CD8-positive, alpha-beta memory T cell (primary cell): ENCODE measurements around the gene MEP1B. TPM values are rescaled to one million over a fixed set of nuclear protein-coding genes. Genes with fewer than 3 reads are reported as not detected.
A peak's percentile ranks its signal among the peaks of the same experiment; 100 is the strongest.

Experiments used
- CTCF ChIA-PET: fragments of 350-600 bp; sonication (Branson Sonifier 250); formaldehyde crosslinking; loops from one replicate; lab custom pipeline; 2021; ENCODE audit warnings: antibody characterized with exemption; lab: Charles Lee
- POLR2A ChIA-PET: fragments of 350-600 bp; sonication (Branson Sonifier 250); formaldehyde crosslinking; loops from one replicate; lab custom pipeline; 2021; ENCODE audit warnings: antibody characterized with exemption; lab: Charles Lee
- DNase-seq, 5 donors: peaks; one replicate each; pipeline versions ENCODE4 v3.0.0 to v3.0.0-alpha.2; 2020 to 2022; ENCODE audit warnings: mixed read lengths in 1 of 5
- H3K27ac ChIP-seq: one replicate; pipeline ENCODE4 v1.7.0; 2013; ENCODE audit warnings: low read depth, mild to moderate bottlenecking, low read length, moderate library complexity
- H3K27me3 ChIP-seq: 2 replicates; pipeline ENCODE4 v1.7.0; 2013; ENCODE audit warnings: low read length, mild to moderate bottlenecking; ENCODE audit not compliant: insufficient read depth, poor library complexity, severe bottlenecking
- H3K36me3 ChIP-seq: 2 replicates; pipeline ENCODE4 v1.7.0; 2013; ENCODE audit warnings: mild to moderate bottlenecking, low read length, moderate library complexity; ENCODE audit not compliant: insufficient read depth
- H3K4me1 ChIP-seq: 2 replicates; pipeline ENCODE4 v1.7.0; 2013; ENCODE audit warnings: mild to moderate bottlenecking, low read length, moderate library complexity; ENCODE audit not compliant: insufficient read depth
- H3K4me3 ChIP-seq: 2 replicates; pipeline ENCODE4 v1.7.0; 2013; ENCODE audit warnings: mild to moderate bottlenecking, low read length
- H3K9me3 ChIP-seq: 2 replicates; pipeline ENCODE4 v1.7.0; 2013; ENCODE audit warnings: mild to moderate bottlenecking, low read length
- H3K27ac Mint-ChIP-seq, 8 donors: one replicate each; pipeline ENCODE4 v1.8.0; 2020 to 2021; ENCODE audit warnings: mixed read lengths in 8 of 8, mild to moderate bottlenecking in 6 of 8, inconsistent platforms in 3 of 8, moderate library complexity in 3 of 8
- H3K27me3 Mint-ChIP-seq, 2 donors: one replicate each; pipeline ENCODE4 v1.8.0; 2020 to 2021; ENCODE audit warnings: mixed read lengths in 2 of 2, mild to moderate bottlenecking in 1 of 2, moderate library complexity in 1 of 2
- H3K36me3 Mint-ChIP-seq, 3 donors: one replicate each; pipeline ENCODE4 v1.8.0; 2020 to 2021; ENCODE audit warnings: mixed read lengths in 3 of 3, inconsistent platforms in 1 of 3, mild to moderate bottlenecking in 1 of 3
- H3K4me1 Mint-ChIP-seq, 3 donors: one replicate each; pipeline ENCODE4 v1.8.0; 2020 to 2021; ENCODE audit warnings: mixed read lengths in 3 of 3, inconsistent platforms in 1 of 3, mild to moderate bottlenecking in 1 of 3
- H3K4me3 Mint-ChIP-seq, 7 donors: one replicate each; pipeline ENCODE4 v1.8.0; 2020 to 2021; ENCODE audit warnings: mixed read lengths in 7 of 7, mild to moderate bottlenecking in 6 of 7, moderate library complexity in 4 of 7, inconsistent platforms in 2 of 7
- H3K9me3 Mint-ChIP-seq, 5 donors: one replicate each; pipeline ENCODE4 v1.8.0; 2020 to 2022; ENCODE audit warnings: mixed read lengths in 5 of 5, mild to moderate bottlenecking in 3 of 5, moderate library complexity in 2 of 5, inconsistent platforms in 1 of 5
- polyA plus RNA-seq: library from polyadenylated mRNA; unstranded; fragments of 300-500 nt; fragmentation: Illumina TruSeq; gene quantifications from one replicate; pipeline ENCODE4 v1.2.3, GENCODE V29; 2021
- total RNA-seq, 2 experiments: library from RNA; stranded (reverse); gene quantifications; one replicate each; pipeline ENCODE4 v1.2.3, GENCODE V29; 2021

Gene MEP1B
- total and polyA plus RNA-seq, 3 experiments from 2014 or later = 0.12 TPM; not detected in 2

DNA sequence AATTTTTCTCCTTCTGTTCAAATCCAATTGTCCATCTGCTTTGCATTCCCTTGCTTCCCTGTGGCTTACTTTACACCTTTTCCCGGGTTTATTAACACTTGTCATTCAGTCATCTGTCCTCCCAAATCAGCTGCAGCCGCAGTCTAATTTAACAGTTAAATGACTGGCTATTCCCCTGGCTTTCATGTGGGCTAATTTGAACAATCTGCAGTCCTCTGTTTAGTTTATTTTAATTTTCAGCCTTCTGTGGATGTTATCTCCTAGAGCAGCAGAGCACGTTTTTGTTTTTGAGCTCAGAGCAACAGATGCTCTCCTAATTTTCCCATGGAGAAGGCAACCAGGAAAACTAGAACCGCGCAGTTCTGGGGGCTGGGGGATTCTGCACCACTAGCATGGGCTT lies 55.0 kb downstream of the MEP1B start:
- ChIA-PET CTCF (no interaction called here), POLR2A (no interaction called here)
- Histone ChIP-seq H3K9me3 (no peaks in the 10 kb centered on the region), H3K4me3 (no peak overlapping the region), H3K36me3 (no peaks in the 10 kb centered on the region), H3K27me3 (no peaks in the 10 kb centered on the region), H3K27ac (no peak overlapping the region), H3K4me1 (no peaks in the 10 kb centered on the region)
- H3K27ac Mint-ChIP-seq = no peak overlapping the region
- no peak for DNase-seq
- H3K4me1 Mint-ChIP-seq = no peaks in the 10 kb centered on the region
- no peak overlapping the region for H3K4me3 Mint-ChIP-seq
- no peaks in the 10 kb centered on the region for H3K9me3 Mint-ChIP-seq
- no peaks in the 10 kb centered on the region for H3K36me3 Mint-ChIP-seq
- H3K27me3 Mint-ChIP-seq = peaks cover 9 to 21% of the 10 kb centered on the region in 2 donors

DNA sequence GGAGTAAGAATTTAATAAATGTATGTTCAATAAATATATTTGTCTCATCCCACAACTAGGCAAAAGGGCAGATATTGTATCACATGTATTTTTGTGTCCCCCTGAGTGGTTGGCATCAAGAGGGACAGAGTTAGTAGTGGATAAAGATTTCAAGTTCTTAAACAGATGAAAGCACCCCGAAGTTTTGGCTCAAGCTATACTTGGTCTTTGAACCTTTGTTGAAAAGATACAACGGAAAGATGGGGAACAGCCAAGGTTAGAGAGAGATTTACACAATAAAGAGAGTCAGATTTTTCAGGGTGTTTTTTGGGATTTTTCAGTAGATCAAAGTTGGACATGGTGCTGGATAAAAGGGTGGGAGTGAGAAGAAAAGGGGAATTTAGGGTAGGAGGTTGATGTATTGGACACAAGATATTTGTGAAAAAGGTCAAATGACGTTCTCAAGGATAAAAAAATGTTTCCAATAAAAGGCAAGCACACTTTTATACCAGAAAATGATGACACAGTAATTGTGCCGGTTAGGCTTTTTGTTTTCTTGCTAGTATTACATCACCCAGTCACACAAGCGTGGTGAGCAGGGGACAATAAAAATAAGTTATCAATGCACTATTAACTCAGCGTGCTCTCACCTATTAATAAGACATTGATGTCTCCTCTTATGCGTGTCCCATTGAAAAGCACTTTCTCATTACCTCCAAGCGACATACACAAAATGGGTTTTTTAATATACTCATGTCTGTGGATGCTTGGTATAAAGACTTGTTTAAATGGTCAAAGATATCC lies 59.5 kb downstream of the MEP1B start:
- no peaks in the 10 kb centered on the region for H3K9me3 ChIP-seq
- Mint-ChIP-seq H3K27ac (no peak overlapping the region), H3K36me3 (no peaks in the 10 kb centered on the region), H3K27me3 (peaks cover 12 to 34% of the 10 kb centered on the region in 2 donors), H3K4me1 (no peaks in the 10 kb centered on the region), H3K4me3 (no peak overlapping the region), H3K9me3 (peaks cover 0 to 2% (median 0%) of the 10 kb centered on the region in 5 donors)
- no peaks in the 10 kb centered on the region for H3K36me3 ChIP-seq
- DNase-seq = no peak
- H3K27me3 ChIP-seq = no peaks in the 10 kb centered on the region
- no peaks in the 10 kb centered on the region for H3K4me1 ChIP-seq
- no peak overlapping the region for H3K27ac ChIP-seq
- POLR2A ChIA-PET = no interaction called here
- CTCF ChIA-PET = no interaction called here
- no peak overlapping the region for H3K4me3 ChIP-seq

DNA sequence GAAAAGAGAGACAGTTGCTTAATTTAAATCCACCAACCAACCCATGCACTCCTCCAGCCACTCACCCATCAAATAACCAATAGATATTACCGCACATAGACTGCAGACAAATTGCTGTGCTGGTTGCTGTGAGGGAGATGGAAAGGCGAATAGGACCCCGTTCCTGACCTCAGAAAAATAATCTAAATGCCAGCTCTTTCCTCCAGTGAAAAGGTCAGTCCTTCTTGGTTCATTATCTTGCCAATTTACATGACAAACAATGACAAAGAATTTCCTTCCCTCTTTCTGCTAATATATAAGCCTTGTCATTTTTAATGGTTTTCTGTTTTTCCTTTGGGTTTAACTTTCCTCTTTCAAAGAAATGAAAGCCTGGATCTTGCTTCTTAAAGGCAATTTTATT lies 61.6 kb downstream of the MEP1B start:
- Mint-ChIP-seq H3K36me3 (no peaks in the 10 kb centered on the region), H3K4me1 (no peaks in the 10 kb centered on the region), H3K9me3 (peaks cover 0 to 4% (median 0%) of the 10 kb centered on the region in 5 donors), H3K27ac (peak overlapping the region in 1 of 8 donors; percentile 22), H3K4me3 (no peak overlapping the region), H3K27me3 (peaks cover 11 to 40% of the 10 kb centered on the region in 2 donors)
- no peak for DNase-seq
- H3K4me1 ChIP-seq = no peaks in the 10 kb centered on the region
- no peak overlapping the region for H3K27ac ChIP-seq
- POLR2A ChIA-PET = no interaction called here
- CTCF ChIA-PET = no interaction called here
- no peaks in the 10 kb centered on the region for H3K36me3 ChIP-seq
- H3K9me3 ChIP-seq = no peaks in the 10 kb centered on the region
- H3K4me3 ChIP-seq = no peak overlapping the region
- no peaks in the 10 kb centered on the region for H3K27me3 ChIP-seq

DNA sequence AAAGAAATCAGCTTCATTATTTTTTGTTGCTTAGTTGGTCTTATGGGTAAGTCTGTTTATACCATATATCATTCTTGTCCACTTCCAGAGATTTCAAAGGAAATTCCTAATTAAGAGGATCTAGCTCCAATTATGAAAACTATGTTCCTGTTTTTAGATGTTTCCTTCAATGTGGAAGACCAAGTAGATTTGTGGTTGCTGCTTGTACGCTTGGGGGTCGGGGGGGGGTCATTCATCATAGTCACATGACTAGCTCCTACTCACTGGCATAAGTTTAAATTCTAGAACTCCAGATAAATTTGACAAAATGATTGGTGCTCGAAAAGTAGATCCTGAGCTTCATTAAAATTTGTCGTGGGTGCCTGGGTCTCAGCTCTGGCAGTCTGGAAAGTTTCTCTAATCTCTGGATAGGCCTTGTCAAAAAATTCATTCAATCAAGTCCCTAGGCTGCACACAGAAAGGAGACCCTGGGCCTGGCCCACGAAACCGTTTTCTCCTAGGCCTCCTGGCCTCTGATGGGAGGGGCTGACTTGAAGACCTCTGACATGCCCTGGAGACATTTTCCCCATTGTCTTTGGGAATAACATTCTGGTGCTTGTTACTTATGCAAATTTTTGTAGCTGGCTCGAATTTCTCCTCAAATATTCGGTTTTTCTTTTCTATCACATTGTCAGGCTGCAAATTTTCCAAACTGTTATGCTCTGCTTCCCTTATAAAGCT lies 62.5 kb downstream of the MEP1B start:
- no peaks in the 10 kb centered on the region for H3K36me3 Mint-ChIP-seq
- H3K9me3 Mint-ChIP-seq = peaks cover 0 to 4% (median 0%) of the 10 kb centered on the region in 5 donors
- H3K4me3 Mint-ChIP-seq = peak overlapping the region in 1 of 7 donors; percentile 15
- H3K36me3 ChIP-seq = no peaks in the 10 kb centered on the region
- H3K27ac ChIP-seq = no peak overlapping the region
- CTCF ChIA-PET = no interaction called here
- POLR2A ChIA-PET = no interaction called here
- H3K27me3 Mint-ChIP-seq = peaks cover 11 to 46% of the 10 kb centered on the region in 2 donors
- no peaks in the 10 kb centered on the region for H3K9me3 ChIP-seq
- H3K27ac Mint-ChIP-seq = no peak overlapping the region
- no peaks in the 10 kb centered on the region for H3K27me3 ChIP-seq
- no peak for DNase-seq
- H3K4me3 ChIP-seq = no peak overlapping the region
- H3K4me1 Mint-ChIP-seq = no peaks in the 10 kb centered on the region
- no peaks in the 10 kb centered on the region for H3K4me1 ChIP-seq

DNA sequence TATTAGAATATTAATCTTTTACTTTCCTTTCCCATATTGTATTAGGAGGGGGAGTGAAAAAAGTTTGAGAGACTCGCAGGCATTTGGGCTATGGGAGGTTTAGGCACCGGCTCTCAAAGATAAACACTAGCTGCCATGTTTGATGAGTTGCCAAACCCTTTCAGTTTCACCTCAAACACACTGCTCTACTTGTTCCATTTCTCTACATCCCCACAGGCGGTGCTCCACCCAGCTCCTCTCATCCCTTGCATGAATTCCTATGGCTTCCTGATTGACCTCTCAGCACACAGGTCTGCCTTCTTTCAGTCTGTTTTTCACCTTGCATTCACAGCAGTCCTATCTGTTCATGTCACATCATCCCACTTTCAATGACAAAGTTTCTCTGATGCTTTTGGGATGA lies 65.7 kb downstream of the MEP1B start:
- Mint-ChIP-seq H3K36me3 (no peaks in the 10 kb centered on the region), H3K27ac (no peak overlapping the region), H3K9me3 (peaks cover 0 to 4% (median 0%) of the 10 kb centered on the region in 5 donors), H3K4me3 (no peak overlapping the region), H3K27me3 (peaks cover 7 to 35% of the 10 kb centered on the region in 2 donors), H3K4me1 (no peaks in the 10 kb centered on the region)
- no peak overlapping the region for H3K4me3 ChIP-seq
- H3K27ac ChIP-seq = no peak overlapping the region
- H3K27me3 ChIP-seq = no peaks in the 10 kb centered on the region
- ChIA-PET CTCF (no interaction called here), POLR2A (no interaction called here)
- DNase-seq = no peak
- H3K36me3 ChIP-seq = no peaks in the 10 kb centered on the region
- no peaks in the 10 kb centered on the region for H3K9me3 ChIP-seq
- H3K4me1 ChIP-seq = no peaks in the 10 kb centered on the region

DNA sequence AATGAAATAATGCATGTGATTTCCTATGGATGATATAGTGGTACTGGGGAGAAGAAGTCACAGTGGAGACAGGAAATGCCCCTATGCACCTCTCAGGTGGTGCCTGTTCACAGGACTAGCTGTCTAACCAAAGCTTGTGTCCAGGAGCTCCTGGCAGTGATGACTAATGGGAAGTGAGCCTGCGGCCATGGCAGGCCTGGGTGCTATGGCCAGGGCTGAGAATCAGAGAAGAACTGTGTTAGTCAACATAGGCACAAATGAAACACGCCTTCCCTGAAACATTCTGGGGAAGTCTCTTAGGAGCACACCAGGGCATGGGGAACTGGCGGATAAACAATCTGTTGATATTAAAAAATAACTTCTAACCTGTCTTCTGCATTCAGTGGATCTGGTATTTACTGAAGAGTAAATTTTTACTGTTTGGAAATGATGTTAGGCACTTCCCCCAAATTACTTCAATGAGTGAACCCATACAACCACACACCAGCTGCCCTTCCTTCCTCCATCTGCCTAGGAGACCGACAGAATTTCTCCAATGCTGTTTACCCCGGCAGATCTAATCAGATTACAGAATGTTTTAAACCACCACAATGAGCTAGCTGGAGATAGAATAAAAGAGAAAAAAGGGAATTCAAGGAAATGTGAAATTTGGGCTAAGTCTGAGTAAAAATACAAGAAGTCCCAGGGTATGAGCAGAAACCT lies 67.4 kb downstream of the MEP1B start:
- H3K36me3 Mint-ChIP-seq = no peaks in the 10 kb centered on the region
- H3K27me3 Mint-ChIP-seq = peaks cover 14 to 45% of the 10 kb centered on the region in 2 donors
- DNase-seq = no peak
- no peak overlapping the region for H3K4me3 ChIP-seq
- peaks cover 0 to 4% (median 0%) of the 10 kb centered on the region in 5 donors for H3K9me3 Mint-ChIP-seq
- H3K9me3 ChIP-seq = no peaks in the 10 kb centered on the region
- POLR2A ChIA-PET = no interaction called here
- H3K27me3 ChIP-seq = no peaks in the 10 kb centered on the region
- H3K27ac ChIP-seq = no peak overlapping the region
- H3K4me1 Mint-ChIP-seq = no peaks in the 10 kb centered on the region
- H3K36me3 ChIP-seq = no peaks in the 10 kb centered on the region
- H3K4me1 ChIP-seq = no peaks in the 10 kb centered on the region
- H3K27ac Mint-ChIP-seq = no peak overlapping the region
- no peak overlapping the region for H3K4me3 Mint-ChIP-seq
- CTCF ChIA-PET = no interaction called here

DNA sequence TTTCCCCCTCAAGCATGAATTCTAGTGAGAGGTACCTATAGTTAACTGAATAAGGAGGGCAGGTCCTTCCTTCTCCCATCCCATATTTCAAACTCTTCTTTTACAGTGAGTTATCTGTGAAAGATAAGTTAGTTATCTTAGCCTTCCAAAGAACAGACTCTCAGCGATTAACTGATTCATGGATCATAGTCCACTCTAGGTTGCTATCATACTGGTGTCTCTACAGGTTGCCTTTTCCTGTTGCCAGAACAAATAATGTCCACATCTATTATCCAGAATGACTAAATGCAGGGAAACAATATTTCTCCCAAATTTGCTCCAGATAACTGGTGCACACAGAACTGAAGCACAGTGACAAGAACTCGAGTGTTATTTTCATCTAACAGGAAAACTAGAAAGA lies 68.3 kb downstream of the MEP1B start:
- Mint-ChIP-seq H3K9me3 (peaks cover 0 to 4% (median 0%) of the 10 kb centered on the region in 5 donors), H3K4me3 (no peak overlapping the region), H3K4me1 (no peaks in the 10 kb centered on the region), H3K27ac (no peak overlapping the region), H3K27me3 (peaks cover 12 to 43% of the 10 kb centered on the region in 2 donors), H3K36me3 (no peaks in the 10 kb centered on the region)
- Histone ChIP-seq H3K27me3 (no peaks in the 10 kb centered on the region), H3K9me3 (no peaks in the 10 kb centered on the region), H3K4me3 (no peak overlapping the region), H3K27ac (no peak overlapping the region), H3K36me3 (no peaks in the 10 kb centered on the region), H3K4me1 (no peaks in the 10 kb centered on the region)
- CTCF ChIA-PET = no interaction called here
- POLR2A ChIA-PET = no interaction called here
- DNase-seq = no peak
